ENCODE measurements around the gene DDHD1. TPM values are rescaled to one million over a fixed set of nuclear protein-coding genes. Genes with fewer than 3 reads are reported as not detected.
"Not testable (repeated sequence)": the region's sequence is repeated elsewhere in the genome, so short reads cannot be mapped to it uniquely, and the experiment has no call there.

The DDHD1 gene
- total RNA-seq (2014; rRNA removed; shearing (Covaris generic)) = 6.3 and 6.9 TPM in 2 replicates

- DNase-seq (ENCODE audit: low spot score) = peak; percentile 44
Measured at GRCh38 chr14:53152887-53153701, at the start of gene DDHD1. Gene DDHD1 (minus strand): TSS chr14:53153323. CDS start chr14:53153098, 225 bp downstream.

- DNase-seq (ENCODE audit: low spot score) = no peak
Measured at GRCh38 chr14:53195949-53196348, 42.8 kb upstream of the DDHD1 start.

- DNase-seq (ENCODE audit: low spot score) = peak; percentile 31
Measured at GRCh38 chr14:53193193-53193592, 40.1 kb upstream of the DDHD1 start.

- DNase-seq (ENCODE audit: low spot score) = no peak
Measured at GRCh38 chr14:53192052-53192760, 39.1 kb upstream of the DDHD1 start.

GRCh38 chr14:53190938-53191337, 37.8 kb upstream of the DDHD1 start:
- DNase-seq (ENCODE audit: low spot score) = no peak

GRCh38 chr14:53187921-53188463, 34.9 kb upstream of the DDHD1 start:
- no peak for DNase-seq (ENCODE audit: low spot score)

- DNase-seq (ENCODE audit: low spot score) = no peak
Measured at GRCh38 chr14:53186532-53186931, 33.4 kb upstream of the DDHD1 start.

- DNase-seq (ENCODE audit: low spot score) = no peak
Measured at GRCh38 chr14:53183611-53184010, 30.5 kb upstream of the DDHD1 start.

GRCh38 chr14:53183056-53183455, 29.9 kb upstream of the DDHD1 start:
- no peak for DNase-seq (ENCODE audit: low spot score)

GRCh38 chr14:53181463-53182081, 28.4 kb upstream of the DDHD1 start:
- DNase-seq (ENCODE audit: low spot score) = not testable (repeated sequence)

- DNase-seq (ENCODE audit: low spot score) = peak; percentile 61
Measured at GRCh38 chr14:53180272-53181221, 27.4 kb upstream of the DDHD1 start.

GRCh38 chr14:53179486-53180005, 26.4 kb upstream of the DDHD1 start:
- not testable (repeated sequence) for DNase-seq (ENCODE audit: low spot score)

- no peak for DNase-seq (ENCODE audit: low spot score)
Measured at GRCh38 chr14:53175375-53175774, 22.3 kb upstream of the DDHD1 start.

- DNase-seq (ENCODE audit: low spot score) = no peak
Measured at GRCh38 chr14:53174918-53175317, 21.8 kb upstream of the DDHD1 start.

- DNase-seq (ENCODE audit: low spot score) = no peak
Measured at GRCh38 chr14:53168786-53169185, 15.7 kb upstream of the DDHD1 start.

- DNase-seq (ENCODE audit: low spot score) = peak; percentile 34
Measured at GRCh38 chr14:53167602-53168328, 14.6 kb upstream of the DDHD1 start.

- no peak for DNase-seq (ENCODE audit: low spot score)
Measured at GRCh38 chr14:53161758-53162435, 8.8 kb upstream of the DDHD1 start.

- DNase-seq (ENCODE audit: low spot score) = no peak
Measured at GRCh38 chr14:53156238-53156637, 3.1 kb upstream of the DDHD1 start.

GRCh38 chr14:53153702-53154112, 584 bp upstream of the DDHD1 start:
- DNase-seq (ENCODE audit: low spot score) = no peak

All from H4 (cell line).